Stimulated activated CD8-positive, alpha-beta memory T cell treated with anti-CD3 and anti-CD28 coated beads, Interleukin-7, amount 100 ng/mL, for 4 hours (primary cell): Measurements from ENCODE around the gene SLC46A2.

Source experiments
- DNase-seq, 2 donors: peaks; one replicate each; pipeline ENCODE4 v3.0.0-alpha.2; 2020; ENCODE audit warnings: low read depth in 2 of 2

The SLC46A2 gene

DNA sequence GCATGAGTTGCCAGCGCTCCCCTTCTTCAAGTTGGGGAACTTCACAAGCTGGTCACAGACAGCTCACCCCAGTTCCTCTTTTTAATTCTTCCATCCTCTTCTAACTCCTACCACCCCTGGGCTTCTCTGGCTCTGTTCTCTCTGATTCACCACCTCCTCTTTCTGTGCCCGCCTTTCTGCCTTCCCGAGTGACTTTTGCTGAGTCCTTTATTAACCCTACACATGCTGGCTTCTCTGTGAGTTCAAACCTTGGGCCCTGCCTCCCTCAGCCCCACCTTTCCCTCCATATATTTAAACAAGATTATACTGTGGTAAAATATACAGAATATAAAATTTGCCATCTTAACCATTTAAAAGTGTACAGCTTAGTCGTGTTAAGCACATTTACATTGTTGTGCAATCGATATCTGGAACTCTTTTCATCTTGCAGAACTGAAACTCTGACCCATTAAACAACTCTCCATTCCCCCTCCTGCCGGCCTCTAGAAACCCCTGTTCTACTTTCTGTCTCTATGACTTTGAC, 32.0 kb downstream of the SLC46A2 start:
- DNase-seq, result no peak

DNA sequence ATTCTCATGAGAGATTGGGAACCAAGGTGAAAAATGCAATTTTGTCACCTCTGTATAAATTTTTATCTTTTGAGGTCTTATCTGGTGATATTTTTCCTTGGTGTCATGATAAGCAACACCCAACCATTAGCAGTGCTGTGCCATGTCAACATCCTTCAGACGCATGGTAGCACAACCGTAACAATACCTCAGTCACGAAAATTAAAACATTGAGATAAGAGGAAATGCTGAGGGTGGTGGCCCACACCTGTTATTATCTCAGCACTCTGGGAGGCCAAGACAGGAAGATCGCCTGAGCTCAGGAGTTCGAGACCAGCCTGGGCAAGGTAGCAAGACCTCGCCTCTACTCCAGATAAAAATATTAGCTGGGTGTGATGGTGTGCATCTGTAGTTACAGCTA, 32.7 kb downstream of the SLC46A2 start:
- DNase-seq, result no peak

DNA sequence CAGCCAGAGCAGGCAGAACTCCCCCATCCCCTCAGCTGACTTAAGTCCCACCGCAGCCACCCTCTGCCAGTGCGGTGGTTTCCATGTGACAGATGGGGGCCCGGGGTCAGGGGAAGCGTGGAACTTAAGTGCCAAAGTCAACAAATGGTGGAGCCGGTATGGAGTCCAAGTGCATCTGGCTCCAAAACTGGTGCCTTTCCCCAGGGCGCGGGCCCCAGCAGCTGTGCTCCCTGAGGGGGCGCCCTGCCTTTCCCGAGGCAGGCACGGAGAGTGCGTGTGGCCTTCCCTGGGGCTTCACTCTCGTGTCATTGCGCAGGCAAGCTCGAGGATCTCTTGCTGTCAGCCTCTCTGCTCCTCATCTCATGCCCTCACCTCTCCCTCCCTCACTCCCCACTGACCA, 33.8 kb downstream of the SLC46A2 start:
- no peak for DNase-seq

DNA sequence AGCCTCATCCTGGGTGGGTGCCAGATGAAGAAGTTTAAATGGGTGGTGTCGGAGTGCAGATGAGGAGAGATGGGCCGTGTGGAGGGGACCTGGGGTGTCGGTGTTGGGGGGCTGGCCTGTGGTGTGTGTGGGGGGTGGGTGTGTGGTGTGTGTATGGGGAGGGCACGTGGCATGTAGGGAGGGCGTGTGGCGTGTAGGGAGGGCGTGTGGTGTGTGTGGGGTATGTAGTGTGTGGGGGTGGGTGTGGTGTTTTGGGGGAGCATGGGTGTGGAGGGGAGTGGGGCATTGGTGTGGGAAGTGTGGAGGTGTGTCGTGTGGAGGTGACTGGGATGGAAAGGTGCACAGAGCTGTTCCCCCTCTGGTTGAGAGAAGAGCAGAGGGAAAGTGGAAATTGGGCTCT, 34.5 kb downstream of the SLC46A2 start:
- DNase-seq, result no peak

DNA sequence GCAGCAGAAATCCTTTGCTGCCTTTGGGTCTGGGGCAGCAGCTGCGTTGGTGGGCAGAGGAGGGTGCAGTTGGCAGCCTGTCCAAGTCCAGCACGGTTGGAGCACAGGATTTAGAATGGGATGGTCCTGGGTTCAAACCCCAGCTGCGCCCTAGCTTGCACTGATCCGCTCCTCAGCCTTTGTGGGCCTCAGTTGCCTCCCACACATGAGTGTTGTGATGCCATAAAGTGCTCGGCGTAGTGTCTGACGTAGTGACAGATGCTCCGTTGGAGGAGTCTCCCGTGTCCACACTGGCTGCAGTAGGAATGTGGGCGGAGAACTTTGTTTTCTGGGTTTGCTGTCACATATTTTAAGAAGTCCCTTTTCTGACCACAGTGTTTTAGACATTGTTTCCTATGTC, 36.0 kb downstream of the SLC46A2 start:
- no peak for DNase-seq

DNA sequence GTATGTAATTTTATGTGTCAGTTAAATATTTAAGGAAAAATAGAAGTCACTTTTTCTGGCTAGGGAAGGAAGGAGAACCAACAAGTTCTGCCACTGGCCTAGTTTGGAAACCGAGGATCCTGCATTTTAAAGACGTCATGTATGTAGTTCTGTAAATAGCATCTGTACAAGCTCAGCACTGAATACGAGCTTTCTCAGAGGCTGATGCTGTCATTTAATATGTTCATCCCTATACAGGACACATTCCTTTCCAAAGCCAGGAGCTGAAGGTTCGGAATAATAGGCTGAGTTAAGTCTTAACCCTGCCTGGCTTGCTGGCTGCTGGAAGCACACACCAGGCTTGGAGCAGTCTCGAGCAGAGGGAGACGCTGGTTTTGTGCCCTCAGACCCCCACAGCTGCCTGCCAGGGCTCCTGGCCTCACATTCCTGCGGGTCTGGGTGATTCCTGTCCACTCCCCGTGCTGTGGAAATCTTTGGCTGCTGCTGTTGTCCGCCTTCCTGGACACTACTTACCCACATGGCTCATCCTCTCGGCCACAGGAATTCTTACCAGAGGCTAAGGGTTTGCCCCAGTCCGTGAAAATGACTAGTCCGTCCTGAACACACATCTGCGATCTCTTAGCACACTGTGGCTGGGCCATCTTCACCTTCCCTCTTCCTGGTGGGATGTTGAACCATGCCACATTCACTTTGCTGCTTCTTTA, 36.6 kb downstream of the SLC46A2 start:
- DNase-seq, result no peak

DNA sequence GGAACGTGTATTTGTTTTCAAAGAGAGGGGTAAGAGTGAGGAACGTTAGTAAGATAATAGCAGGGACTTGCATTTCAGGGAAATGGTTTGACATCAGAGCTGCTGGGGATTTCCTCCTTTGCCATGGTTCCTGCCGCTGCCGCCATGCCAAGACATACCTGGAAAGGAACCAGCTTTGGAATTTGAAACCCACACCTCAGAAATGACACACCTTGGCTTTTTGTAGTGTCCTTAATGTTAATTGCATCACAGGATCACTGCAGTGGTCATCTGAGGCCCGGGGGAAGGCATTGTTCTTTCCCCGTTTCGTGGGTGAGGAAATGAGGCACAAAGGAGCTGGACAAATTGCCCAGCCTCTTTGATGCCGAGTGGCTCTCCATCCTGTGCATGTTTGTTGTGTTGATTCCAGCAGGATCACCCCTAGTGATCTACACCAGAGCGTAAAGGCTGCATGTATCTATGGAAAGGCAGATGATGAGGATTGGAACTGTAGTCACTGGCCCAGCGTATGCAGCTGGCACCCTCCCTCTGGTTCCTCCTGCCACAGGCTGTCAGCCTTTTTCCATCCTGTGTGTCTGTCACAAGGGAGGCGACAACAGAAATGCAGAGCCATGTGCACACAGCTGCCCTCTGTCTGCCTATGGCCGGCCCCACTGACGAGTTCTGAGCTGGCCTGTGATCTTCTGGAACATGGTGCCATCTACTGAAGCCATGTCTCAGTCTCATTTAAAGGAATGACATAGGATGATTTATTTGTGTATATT, 37.8 kb downstream of the SLC46A2 start:
- DNase-seq, result no peak

DNA sequence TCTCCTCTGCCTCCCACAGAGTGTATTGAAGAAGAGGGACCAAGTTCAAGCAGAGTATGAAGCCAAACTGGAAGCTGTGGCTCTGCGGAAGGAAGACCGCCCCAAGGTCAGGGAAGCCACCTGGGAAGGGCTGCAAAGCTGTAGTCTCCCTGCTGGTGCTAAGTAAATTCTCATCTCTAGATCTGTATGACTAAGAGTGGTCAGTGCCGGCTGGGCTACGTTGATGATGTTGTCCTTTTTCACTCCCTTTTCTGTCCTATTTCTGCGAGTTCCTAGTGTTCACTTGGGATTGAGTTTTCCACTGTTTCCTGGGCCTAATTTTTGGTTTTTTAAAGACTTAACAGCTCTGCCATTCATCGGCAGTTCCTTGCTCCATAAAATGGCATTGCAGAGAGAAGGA, 39.8 kb downstream of the SLC46A2 start:
- no peak for DNase-seq

DNA sequence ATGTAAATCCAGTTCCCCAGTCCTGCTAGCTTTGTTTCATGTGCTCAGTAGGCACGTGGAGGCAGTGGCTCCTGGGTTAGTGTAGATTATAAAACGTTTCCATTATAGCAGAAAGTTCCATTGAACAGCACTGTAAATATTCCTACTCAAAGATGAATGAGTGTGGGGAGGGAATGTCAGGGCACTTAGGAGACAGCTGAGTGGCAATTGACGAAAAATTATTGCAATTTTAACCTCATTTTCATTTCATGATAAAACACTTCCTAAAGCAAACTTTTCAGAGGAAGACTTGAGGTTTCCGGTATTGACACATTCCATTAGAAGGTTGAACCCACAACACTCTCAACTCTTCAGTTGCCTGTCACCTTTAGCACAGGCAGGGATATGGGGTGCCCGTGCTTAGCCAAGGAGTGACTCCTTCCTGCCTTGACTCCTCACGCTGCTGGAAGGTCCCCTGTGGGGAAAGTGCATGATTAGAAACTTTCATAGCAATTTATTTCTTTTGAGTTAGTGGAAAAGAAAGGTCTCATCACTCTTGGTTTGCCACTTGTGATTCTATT, 41.2 kb downstream of the SLC46A2 start:
- DNase-seq, result no peak

DNA sequence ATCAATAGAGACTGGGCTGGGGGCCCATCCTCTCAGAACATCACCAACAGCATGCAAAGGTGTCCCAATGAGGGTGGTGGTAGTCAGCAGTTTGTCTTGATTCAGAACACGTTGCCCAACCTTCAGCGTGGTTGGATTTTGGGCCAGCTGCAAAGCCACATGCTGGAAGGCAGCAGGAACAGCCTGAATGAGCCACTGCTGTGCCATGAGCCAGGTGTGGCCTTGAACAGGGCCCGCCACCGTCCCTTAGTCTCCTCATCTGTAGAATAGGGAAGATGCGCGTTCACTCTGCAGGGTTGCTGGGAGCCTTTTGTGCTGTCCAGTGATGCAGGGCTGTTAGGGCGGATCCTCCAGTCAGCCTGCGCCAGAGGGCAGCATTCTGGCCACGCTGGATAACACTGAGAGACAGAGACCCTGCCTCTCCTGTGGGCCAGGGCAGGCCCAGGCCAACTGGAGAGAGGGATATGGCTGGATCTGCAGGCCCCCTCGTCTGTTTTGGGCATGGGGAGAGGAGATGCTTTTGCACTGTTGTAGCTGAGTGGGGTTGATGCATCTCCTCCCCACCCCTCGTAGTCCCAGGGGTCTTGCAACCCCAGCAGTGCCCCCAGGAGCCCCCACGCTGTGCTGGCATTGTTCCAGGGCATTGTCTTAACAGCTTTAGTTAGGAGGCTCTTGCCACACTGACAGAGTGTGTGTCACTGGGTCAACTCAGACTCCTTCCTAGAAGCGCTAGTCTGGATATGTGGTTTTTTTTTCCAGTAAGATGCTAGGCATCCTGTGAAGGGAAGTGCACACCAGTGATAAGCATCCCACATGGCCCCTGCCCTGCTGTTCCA, 42.1 kb downstream of the SLC46A2 start:
- no peak for DNase-seq

DNA sequence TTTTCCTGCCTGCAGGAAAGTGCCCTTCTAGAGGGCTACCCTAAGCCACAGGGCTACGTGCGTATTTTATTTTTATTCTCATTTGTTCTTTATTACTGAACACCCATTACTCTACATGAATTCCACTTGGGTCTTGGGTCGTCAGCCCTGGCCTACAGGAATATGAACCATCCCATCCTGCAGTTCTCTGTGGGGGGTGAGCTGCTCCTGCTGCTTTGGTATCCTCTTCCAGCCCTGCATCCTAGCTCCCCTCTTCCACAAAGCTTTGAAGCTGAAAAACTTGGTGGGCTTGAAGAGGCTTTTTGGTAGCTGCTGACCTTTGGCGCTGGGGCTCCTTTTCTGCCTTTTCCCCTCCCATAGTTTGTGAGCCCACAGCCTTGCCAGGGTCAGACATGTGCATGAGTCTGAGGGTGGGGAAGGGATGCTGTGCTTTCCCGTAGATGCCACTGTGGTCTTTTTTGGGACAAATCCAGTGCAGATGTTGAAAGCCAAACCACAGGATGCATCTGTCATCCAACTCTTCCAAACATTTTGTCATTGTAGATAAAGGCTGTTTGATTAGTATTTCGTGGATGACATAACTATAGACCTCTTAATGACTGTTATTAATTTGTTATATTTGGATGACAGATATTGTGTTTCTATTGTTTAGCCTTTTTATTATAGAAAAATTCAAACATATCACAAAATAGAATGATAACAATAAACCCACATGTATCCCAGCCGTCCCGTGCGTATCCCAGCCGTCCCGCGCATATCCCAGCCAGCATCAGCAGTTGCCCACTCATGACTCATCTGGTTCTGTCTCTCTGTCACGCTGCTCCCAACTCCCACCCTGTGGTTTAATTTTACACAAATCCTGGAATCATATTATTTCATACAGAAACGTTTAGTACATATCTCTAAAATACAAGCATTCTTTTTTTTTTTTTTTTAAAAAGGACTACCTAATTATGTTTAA, 43.9 kb downstream of the SLC46A2 start:
- DNase-seq, result no peak

DNA sequence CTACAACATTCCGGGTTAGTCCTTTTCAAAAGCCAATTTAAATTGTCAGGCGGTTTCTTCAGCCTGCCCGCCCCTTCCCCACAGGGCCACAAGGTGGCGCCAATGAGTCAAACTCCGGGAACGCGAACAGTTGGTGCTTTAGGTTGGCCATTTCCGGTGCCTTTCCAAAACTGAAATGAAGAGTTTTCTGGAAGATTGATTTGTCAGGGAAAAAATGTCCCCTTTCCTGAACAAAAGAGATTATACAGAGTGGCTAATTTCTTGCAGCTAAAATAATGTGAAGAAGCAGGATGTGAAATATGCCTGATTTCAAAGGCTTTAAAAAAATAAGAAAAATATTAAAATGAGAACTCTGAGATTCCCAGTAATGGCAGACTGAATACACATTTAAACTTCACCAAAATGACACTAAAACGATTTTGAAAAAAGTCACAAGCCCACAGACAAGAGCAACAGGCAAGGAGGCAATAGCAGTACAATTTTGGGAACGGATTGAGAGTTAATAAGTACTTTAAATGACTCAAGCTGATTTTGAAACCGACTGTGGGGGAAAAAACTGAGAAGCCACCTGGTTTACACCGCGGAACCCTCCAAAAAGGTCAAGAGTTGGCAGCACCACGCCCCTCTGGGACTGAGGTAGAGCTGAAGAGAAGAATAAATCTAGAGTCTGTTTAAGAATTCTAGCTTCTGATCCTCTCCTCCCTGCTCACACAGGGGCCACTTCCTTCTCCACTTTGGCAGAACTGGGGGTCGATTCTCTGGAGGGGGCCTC, 45.7 kb downstream of the SLC46A2 start:
- DNase-seq, result peak; percentile 54 to 57

DNA sequence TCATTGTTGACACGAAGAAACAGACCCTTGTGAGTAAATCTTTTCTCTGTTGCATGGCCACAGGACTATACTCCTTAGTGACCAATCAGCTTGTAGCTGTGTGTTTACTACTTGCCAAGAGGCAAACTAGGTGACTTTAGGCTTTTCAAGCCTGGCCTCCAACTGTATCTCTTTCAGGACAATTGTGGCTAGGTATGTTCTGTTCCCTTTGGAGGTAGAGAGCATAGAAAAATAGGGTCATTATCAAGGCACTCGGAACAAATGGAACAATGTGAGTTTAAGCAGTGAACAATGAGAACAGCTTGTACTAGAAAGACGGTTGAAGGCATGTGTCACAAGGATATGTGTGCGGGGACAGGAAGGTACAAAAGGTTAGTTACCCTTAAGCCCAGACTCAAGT, 48.1 kb downstream of the SLC46A2 start:
- DNase-seq, result no peak

DNA sequence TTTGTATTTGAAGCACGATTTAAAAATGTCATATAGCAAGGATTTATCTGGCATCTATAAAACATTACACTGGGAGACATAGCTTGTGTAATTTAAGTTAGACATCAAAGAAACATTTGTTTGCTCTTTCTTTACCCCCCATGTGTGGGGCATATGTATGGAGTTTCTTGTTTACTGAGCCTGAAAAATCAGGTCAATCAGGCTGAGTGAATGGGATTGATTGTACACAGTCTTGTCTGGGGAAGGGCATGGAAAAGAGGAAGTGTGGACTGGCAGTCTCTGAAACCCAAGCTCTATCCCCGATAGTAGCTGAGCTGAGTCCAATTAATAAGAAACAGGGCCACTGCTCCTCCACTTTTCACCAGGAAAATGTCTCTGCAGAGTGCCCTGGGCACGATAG, 49.4 kb downstream of the SLC46A2 start:
- no peak for DNase-seq

DNA sequence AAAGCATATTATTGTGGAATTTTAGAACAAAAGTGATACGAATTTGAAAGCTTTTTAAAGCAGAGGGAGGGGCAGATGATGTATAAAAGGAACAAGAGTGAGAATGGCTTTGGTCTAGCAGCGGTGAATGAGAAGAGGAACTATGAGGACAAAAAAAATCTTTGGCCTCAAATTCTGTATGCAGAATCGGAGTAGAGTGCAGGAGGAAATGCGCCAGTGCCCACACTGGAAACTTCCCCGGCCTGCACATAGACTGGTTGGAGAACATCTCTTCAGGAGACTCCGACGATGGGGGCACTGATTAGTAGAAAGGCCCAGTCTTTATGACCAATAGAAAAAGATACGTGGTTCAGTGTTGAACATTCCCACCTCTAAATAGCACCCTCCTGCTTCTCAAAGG, 51.3 kb downstream of the SLC46A2 start:
- DNase-seq, result no peak

DNA sequence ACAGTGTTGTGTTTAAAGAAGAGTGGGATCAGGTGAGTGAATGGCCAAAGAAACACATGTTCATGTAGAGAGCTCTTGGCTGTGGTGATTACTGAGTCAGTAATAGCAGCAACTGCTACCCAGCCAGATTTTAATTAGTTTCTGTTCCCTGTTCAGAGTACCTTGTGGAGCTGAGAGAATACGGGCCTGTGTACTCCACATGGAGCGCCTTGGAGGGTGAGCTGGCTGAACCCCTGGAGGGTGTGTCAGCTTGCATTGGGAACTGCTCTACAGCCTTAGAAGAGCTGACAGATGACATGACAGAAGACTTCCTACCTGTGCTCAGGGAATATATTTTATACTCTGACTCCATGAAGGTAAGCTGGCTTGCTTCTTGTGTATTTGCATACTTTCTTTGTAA, 52.3 kb downstream of the SLC46A2 start:
- no peak for DNase-seq

DNA sequence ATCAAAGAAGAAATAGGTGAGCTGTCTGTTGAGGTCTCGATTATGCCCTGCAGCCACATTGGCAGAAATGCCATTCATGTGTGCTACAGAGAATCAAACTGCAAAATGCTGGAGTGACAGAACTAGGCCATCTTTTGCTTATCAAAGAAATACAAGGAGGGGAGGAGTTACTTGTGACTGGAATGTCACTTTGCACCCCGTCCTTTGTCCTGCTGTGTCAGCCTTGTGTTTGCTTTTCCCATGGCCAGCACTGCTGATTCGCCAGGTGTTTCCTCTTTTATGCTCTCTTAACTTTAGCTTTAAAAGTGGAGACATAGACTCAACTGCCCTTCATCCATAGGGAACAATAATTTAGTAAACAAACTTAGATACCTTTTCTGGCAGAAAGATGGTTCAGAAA, 54.3 kb downstream of the SLC46A2 start:
- DNase-seq, result no peak

DNA sequence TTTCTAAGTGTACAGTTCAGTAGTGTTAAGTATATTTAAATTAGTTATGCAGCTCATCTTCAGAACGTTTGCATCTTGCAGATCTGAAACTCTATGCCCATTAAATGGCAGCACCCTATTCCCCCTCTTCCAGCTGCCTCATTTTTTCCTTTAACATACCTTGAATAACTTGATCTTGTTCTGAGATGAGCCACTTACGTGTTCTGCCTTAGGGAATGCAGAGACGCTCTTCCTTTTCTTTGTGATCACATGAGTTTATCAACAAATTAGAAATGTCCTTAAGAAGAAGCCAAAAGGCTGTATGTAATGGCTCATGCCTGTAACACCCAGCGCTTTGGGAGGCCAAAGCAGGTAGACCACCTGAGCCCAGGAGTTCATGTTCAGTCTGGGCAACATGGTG, 57.6 kb downstream of the SLC46A2 start:
- no peak for DNase-seq

DNA sequence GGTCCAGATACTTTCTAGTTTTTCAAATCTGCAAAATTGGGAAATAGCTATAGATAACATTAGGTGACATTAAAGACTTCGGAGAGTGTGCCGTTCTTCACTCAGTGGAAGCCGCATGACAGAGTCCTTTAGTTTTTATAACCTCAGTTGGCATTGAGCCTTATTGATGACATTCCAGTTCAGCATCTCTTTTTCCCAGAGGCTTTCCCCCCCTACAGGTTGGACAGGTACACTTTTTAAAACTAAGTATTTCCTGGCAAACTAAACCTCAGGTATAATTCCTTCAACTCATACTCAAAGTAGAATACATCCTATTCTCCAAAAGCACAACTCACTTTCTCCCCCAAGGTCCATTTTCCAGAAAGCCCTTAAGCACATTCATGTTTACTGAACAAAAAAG, 58.7 kb downstream of the SLC46A2 start:
- no peak for DNase-seq

DNA sequence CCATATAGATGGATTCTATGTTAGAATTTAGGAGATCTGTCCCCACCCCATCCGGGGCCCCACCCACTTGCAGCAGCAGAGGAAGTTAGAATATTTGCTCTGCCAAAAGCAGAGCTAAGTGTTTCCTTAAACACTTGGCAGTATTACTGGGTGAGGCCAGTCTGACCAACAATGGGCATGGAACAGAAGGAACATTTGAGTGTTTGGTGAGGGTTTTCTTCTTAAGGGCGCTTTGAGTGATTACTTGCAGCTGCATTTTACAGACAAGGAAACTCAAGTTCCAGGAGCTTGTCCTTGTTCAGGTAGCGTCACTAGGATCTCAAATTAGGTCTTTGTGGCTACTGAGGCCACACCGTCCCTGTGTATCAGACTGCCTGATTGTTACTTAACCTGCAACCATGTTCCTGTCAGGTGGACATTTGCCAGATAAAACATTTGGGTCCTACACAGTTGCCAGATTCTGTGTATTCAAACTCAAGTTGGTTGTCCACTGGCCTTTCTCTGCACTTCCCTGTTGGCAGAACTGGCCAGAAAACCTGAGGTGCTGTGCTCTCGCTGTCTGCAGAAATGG, 59.3 kb downstream of the SLC46A2 start:
- DNase-seq, result no peak
